KOPT-K1 (cell line): Measurements from ENCODE around the gene FBXO9.

Source experiments
- H3K27ac ChIP-seq: fragments of 200-600 bp; sonication (generic); 2 replicates; pipeline ENCODE4 v1.5.1; 2016; ENCODE audit warnings: antibody characterized with exemption, mild to moderate bottlenecking, low read depth, low read length; ENCODE audit not compliant: poor library complexity, severe bottlenecking
- H3K36me3 ChIP-seq: fragments of 200-600 bp; sonication (generic); 2 replicates; pipeline ENCODE4 v1.5.1; 2017; ENCODE audit warnings: antibody characterized with exemption, mild to moderate bottlenecking, low read length, moderate library complexity; ENCODE audit not compliant: insufficient read depth
- H3K9me3 ChIP-seq: fragments of 200-600 bp; sonication (generic); 2 replicates; pipeline ENCODE4 v1.5.1; 2017; ENCODE audit warnings: antibody characterized with exemption, low read length, mild to moderate bottlenecking; ENCODE audit not compliant: insufficient read depth, poor library complexity, severe bottlenecking

The FBXO9 gene

GRCh38 chr6:53095716-53096115 is 30.5 kb downstream of the FBXO9 start:
- Histone ChIP-seq H3K9me3 (no peaks in the 10 kb centered on the region), H3K27ac (no peak overlapping the region), H3K36me3 (peaks cover 89% of the 10 kb centered on the region)

- no peaks in the 10 kb centered on the region for H3K9me3 ChIP-seq
- peaks cover 59% of the 10 kb centered on the region for H3K36me3 ChIP-seq
- H3K27ac ChIP-seq, result no peak overlapping the region
Observed at GRCh38 chr6:53100561-53100960, 35.4 kb downstream of the FBXO9 start.

- H3K36me3 ChIP-seq, result peaks cover 55% of the 10 kb centered on the region
- H3K27ac ChIP-seq, result no peak overlapping the region
- H3K9me3 ChIP-seq, result no peaks in the 10 kb centered on the region
Observed at GRCh38 chr6:53101006-53101405, 35.8 kb downstream of the FBXO9 start.

GRCh38 chr6:53103993-53104675 is 38.9 kb downstream of the FBXO9 start:
- Histone ChIP-seq H3K36me3 (peaks cover 26% of the 10 kb centered on the region), H3K27ac (no peak overlapping the region), H3K9me3 (no peaks in the 10 kb centered on the region)

- H3K36me3 ChIP-seq, result peaks cover 19% of the 10 kb centered on the region
- H3K27ac ChIP-seq, result no peak overlapping the region
- H3K9me3 ChIP-seq, result no peaks in the 10 kb centered on the region
Observed at GRCh38 chr6:53104916-53105315, 39.7 kb downstream of the FBXO9 start.

GRCh38 chr6:53107091-53107490 is 41.9 kb downstream of the FBXO9 start:
- Histone ChIP-seq H3K36me3 (peaks cover 6% of the 10 kb centered on the region; the same call in 1 of the 2 replicates), H3K9me3 (no peaks in the 10 kb centered on the region), H3K27ac (no peak overlapping the region)

- Histone ChIP-seq H3K9me3 (no peaks in the 10 kb centered on the region), H3K36me3 (no peaks in the 10 kb centered on the region), H3K27ac (no peak overlapping the region)
Observed at GRCh38 chr6:53109612-53110011, 44.4 kb downstream of the FBXO9 start.

- no peaks in the 10 kb centered on the region for H3K9me3 ChIP-seq
- H3K36me3 ChIP-seq, result no peaks in the 10 kb centered on the region
- H3K27ac ChIP-seq, result no peak overlapping the region
Observed at GRCh38 chr6:53111865-53112264, 46.7 kb downstream of the FBXO9 start.

- no peaks in the 10 kb centered on the region for H3K9me3 ChIP-seq
- no peaks in the 10 kb centered on the region for H3K36me3 ChIP-seq
- H3K27ac ChIP-seq, result no peak overlapping the region
Observed at GRCh38 chr6:53112404-53112803, 47.2 kb downstream of the FBXO9 start.

GRCh38 chr6:53112871-53113270 is 47.7 kb downstream of the FBXO9 start:
- no peaks in the 10 kb centered on the region for H3K36me3 ChIP-seq
- H3K9me3 ChIP-seq, result no peaks in the 10 kb centered on the region
- H3K27ac ChIP-seq, result no peak overlapping the region

- no peak overlapping the region for H3K27ac ChIP-seq
- no peaks in the 10 kb centered on the region for H3K9me3 ChIP-seq
- no peaks in the 10 kb centered on the region for H3K36me3 ChIP-seq
Observed at GRCh38 chr6:53113742-53114141, 48.5 kb downstream of the FBXO9 start.

- Histone ChIP-seq H3K36me3 (no peaks in the 10 kb centered on the region), H3K27ac (no peak overlapping the region), H3K9me3 (no peaks in the 10 kb centered on the region)
Observed at GRCh38 chr6:53115113-53115512, 49.9 kb downstream of the FBXO9 start.

GRCh38 chr6:53115741-53116140 is 50.5 kb downstream of the FBXO9 start:
- Histone ChIP-seq H3K27ac (no peak overlapping the region), H3K36me3 (no peaks in the 10 kb centered on the region), H3K9me3 (no peaks in the 10 kb centered on the region)

- Histone ChIP-seq H3K27ac (no peak overlapping the region), H3K36me3 (no peaks in the 10 kb centered on the region), H3K9me3 (no peaks in the 10 kb centered on the region)
Observed at GRCh38 chr6:53119349-53119748, 54.1 kb downstream of the FBXO9 start.

GRCh38 chr6:53119772-53120409 is 54.7 kb downstream of the FBXO9 start:
- no peaks in the 10 kb centered on the region for H3K9me3 ChIP-seq
- no peak overlapping the region for H3K27ac ChIP-seq
- H3K36me3 ChIP-seq, result no peaks in the 10 kb centered on the region
